HG02943 (cell line): ENCODE measurements around the gene PTGER3.

Experiments
- ATAC-seq: cut with Tn5 transposase; IDR thresholded peaks from one replicate; pipeline ENCODE4 v1.9.1; 2021; ENCODE audit warnings: mild to moderate bottlenecking, low read depth, moderate library complexity; ENCODE audit not compliant: unreplicated experiment

Gene PTGER3

GRCh38 chr1:71047635-71048607 is at the start of gene PTGER3:
Gene PTGER3 (minus strand): TSS chr1:71047816. CDS start chr1:71047577, 239 bp downstream.
- ATAC-seq: no peak

- ATAC-seq: no peak
Observed at GRCh38 chr1:71094913-71095312, 47.3 kb upstream of the PTGER3 start.

GRCh38 chr1:71093938-71094337 is 46.3 kb upstream of the PTGER3 start:
- no peak for ATAC-seq

- no peak for ATAC-seq
Observed at GRCh38 chr1:71089536-71090270, 42.1 kb upstream of the PTGER3 start.

- no peak for ATAC-seq
Observed at GRCh38 chr1:71088645-71089287, 41.1 kb upstream of the PTGER3 start.

- no peak for ATAC-seq
Observed at GRCh38 chr1:71087713-71088112, 40.1 kb upstream of the PTGER3 start.

GRCh38 chr1:71087060-71087459 is 39.4 kb upstream of the PTGER3 start:
- ATAC-seq: no peak

- no peak for ATAC-seq
Observed at GRCh38 chr1:71086331-71086730, 38.7 kb upstream of the PTGER3 start.

- ATAC-seq: no peak
Observed at GRCh38 chr1:71083271-71083670, 35.7 kb upstream of the PTGER3 start.

GRCh38 chr1:71081697-71082080 is 34.1 kb upstream of the PTGER3 start:
- ATAC-seq: no peak

- peak; percentile 100 for ATAC-seq
Observed at GRCh38 chr1:71080739-71081696, 33.4 kb upstream of the PTGER3 start, which contains the start of gene ZRANB2. Gene ZRANB2 (minus strand): TSS chr1:71081035. CDS start chr1:71080995, 40 bp downstream.

- peak; percentile 22 for ATAC-seq
Observed at GRCh38 chr1:71080230-71080738, 32.7 kb upstream of the PTGER3 start.

- no peak for ATAC-seq
Observed at GRCh38 chr1:71074681-71075080, 27.1 kb upstream of the PTGER3 start.

GRCh38 chr1:71072273-71072672 is 24.7 kb upstream of the PTGER3 start:
- ATAC-seq: no peak

- ATAC-seq: no peak
Observed at GRCh38 chr1:71071720-71072119, 24.1 kb upstream of the PTGER3 start.

- no peak for ATAC-seq
Observed at GRCh38 chr1:71068325-71069240, 21.0 kb upstream of the PTGER3 start.

GRCh38 chr1:71054791-71055190 is 7.2 kb upstream of the PTGER3 start:
- no peak for ATAC-seq

GRCh38 chr1:71054281-71054731 is 6.7 kb upstream of the PTGER3 start:
- no peak for ATAC-seq
